GM12865 (cell line): ENCODE data around the gene WBP11.

Experiments used
- DNase-seq: peaks from one replicate; pipeline ENCODE4 v3.0.0; 2010; ENCODE audit warnings: low read depth
- H3K4me3 ChIP-seq: 2 replicates; pipeline ENCODE4 v1.5.1; 2011; ENCODE audit warnings: mild to moderate bottlenecking, low read depth, low read length, control low read depth
- TF ChIP-seq, protein P1 (sequence below): IDR thresholded peaks from 2 replicates; pipeline ENCODE4 v1.5.1; 2011; ENCODE audit warnings: low read length, control low read depth, low read depth, inconsistent platforms; ENCODE audit not compliant: insufficient read depth; ENCODE audit errors: missing control alignments

The WBP11 gene

DNA sequence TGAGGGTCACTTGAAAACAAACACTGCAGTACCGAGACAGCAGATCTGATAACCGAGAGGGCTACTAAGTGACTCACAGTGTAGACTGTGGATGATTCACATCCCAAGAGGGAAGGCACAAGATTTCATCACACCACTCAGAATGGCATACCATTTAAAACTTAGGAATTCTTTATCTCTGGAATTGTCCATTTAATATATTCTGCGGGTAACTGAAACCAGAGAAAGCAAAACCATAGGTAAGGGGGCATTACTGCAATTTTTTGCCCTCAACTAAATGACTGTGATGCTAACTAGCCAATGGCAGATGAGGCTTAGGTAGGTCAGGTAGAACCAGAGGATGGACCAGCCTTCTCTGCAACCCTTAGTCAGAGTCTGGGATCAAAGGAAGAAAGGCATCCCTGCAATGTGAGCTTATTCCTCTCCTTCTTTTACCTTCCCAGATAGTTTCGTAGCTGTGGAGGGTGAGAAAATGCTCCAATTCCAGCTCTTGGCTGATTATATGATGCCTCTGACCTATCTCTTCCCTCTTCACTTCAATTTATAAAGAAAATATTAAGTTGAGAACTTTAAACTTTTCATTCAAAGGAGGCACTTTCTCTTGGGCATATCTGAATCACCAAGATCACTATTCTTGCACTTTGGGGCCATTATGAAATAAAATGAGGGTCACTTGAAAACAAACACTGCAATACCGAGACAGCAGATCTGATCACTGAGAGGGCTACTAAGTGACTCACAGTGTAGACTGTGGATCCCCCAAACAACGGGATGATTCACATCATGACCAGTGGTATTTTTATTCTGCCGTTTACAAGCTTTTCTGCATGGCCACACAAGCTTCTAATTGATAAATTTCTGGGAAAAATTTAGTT is 33.3 kb upstream of the WBP11 start:
- TF ChIP-seq, protein P1, sequence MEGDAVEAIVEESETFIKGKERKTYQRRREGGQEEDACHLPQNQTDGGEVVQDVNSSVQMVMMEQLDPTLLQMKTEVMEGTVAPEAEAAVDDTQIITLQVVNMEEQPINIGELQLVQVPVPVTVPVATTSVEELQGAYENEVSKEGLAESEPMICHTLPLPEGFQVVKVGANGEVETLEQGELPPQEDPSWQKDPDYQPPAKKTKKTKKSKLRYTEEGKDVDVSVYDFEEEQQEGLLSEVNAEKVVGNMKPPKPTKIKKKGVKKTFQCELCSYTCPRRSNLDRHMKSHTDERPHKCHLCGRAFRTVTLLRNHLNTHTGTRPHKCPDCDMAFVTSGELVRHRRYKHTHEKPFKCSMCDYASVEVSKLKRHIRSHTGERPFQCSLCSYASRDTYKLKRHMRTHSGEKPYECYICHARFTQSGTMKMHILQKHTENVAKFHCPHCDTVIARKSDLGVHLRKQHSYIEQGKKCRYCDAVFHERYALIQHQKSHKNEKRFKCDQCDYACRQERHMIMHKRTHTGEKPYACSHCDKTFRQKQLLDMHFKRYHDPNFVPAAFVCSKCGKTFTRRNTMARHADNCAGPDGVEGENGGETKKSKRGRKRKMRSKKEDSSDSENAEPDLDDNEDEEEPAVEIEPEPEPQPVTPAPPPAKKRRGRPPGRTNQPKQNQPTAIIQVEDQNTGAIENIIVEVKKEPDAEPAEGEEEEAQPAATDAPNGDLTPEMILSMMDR: no peak
- DNase-seq: no peak
- H3K4me3 ChIP-seq: no peak overlapping the region

DNA sequence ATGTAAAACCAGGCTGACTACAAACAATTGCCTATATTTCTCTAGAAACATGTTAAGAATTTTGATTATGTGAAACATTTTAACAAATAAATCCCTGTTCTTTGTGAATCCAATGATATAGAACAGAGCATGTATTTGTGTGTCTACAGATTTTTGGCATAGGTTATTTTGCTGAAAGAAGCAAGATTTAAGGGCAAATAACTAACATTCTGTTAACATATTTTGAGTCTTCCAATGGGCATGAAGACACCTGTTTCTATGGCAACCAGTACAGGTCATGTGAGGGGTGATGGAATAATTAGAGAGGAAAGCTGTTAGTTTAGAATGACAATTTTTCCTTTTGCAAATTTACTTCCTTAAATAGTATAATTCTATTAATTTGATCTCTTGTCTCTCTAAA is 31.2 kb upstream of the WBP11 start:
- no peak for DNase-seq
- H3K4me3 ChIP-seq: no peak overlapping the region
- TF ChIP-seq, protein P1: no peak

DNA sequence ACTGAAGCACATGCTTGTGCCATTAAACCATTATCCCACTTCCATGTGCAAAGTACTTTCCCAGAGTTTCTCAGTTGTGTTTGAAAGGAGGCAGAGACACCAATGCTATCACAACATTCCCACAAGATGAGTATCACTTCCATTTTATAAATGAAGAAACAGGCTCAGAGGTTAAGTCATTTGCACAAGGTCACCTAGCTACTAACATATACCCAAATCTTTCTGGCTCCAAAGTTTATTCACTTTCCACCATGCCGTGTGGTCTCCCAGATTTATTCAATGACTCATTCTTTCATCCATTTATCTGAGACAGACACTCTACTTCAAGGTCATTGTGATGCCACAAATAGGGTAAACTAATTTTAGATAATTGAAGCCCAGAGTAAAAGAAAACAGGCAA is 30.7 kb upstream of the WBP11 start:
- no peak overlapping the region for H3K4me3 ChIP-seq
- no peak for DNase-seq
- TF ChIP-seq, protein P1: no peak

GRCh38 chr12:14833336-14833735 is 30.1 kb upstream of the WBP11 start:
- TF ChIP-seq, protein P1: no peak
- DNase-seq: no peak
- H3K4me3 ChIP-seq: no peak overlapping the region

DNA sequence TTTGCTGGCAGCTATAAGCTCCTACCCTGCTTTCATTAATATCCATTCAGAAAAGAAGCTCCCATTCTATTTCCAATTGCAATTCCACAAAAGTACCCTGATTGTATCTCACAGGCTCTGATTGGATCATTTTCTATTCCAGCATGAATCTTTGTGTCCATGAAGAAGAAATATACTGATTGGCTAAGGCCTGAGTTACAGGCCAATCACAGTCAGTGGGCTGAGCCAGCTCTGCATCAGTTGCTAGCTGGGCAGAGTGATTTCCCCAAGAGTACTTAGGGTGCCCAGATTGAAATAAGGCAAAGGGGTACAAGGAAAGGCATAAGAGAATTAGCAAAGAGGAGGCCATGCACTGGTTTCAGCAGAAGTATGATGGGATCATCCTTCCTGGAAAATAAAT is 25.6 kb upstream of the WBP11 start:
- peak; percentile 42 for DNase-seq
- no peak overlapping the region for H3K4me3 ChIP-seq
- TF ChIP-seq, protein P1: no peak

DNA sequence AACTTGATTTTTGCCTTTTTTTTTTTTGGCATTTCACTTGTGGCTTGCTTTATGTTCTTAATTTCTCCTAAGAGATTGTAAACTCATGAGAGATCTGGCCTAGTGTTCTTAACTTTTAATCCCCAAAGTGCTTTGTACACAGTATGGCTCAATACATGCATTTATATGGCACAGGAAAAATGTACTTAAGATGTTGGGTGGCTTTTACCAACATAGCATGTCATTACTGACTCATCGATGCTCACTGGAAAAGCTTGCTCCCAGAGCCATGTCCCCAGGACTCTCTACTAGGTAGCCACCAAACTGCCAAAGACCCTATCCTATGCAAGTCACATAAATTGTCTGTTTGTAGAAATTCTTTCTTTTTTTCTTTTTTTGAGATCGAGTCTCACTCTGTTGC is 23.8 kb upstream of the WBP11 start:
- TF ChIP-seq, protein P1: no peak
- no peak for DNase-seq
- H3K4me3 ChIP-seq: no peak overlapping the region

GRCh38 chr12:14826491-14826890 is 23.2 kb upstream of the WBP11 start:
- H3K4me3 ChIP-seq: no peak overlapping the region
- TF ChIP-seq, protein P1: no peak
- DNase-seq: no peak
